GM18868 (cell line): ENCODE data around the gene GCNA.
"Not testable (repeated sequence)": the region's sequence is repeated elsewhere in the genome, so short reads cannot be mapped to it uniquely, and the experiment has no call there.

Experiments
- ATAC-seq: cut with Tn5 transposase; IDR thresholded peaks from one replicate; pipeline ENCODE4 v1.9.1; 2021; ENCODE audit warnings: mild to moderate bottlenecking, moderate library complexity; ENCODE audit not compliant: unreplicated experiment

Gene GCNA

GRCh38 chrX:71556036-71556435, 22.2 kb upstream of the GCNA start:
- no peak for ATAC-seq

GRCh38 chrX:71558920-71559319, 19.3 kb upstream of the GCNA start:
- ATAC-seq: no peak

DNA sequence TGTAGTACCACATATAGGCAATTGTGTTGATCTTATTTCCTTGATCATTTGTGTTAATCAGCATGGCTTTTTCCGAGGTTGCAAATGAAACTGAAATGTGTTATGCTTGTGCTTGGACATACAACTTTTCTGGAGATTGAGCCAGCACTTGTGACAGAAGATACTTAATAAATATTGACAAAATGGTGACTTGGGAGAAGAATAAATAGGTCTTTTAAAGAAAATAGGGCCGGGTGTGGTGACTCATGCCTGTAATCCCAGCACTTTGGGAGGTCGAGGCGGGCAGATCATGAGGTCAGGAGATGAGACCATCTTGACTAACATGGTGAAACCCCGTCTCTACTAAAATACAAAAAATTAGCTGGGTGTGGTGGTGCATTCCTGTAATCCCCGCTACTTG, 18.5 kb upstream of the GCNA start:
- ATAC-seq: not testable (repeated sequence)

GRCh38 chrX:71563921-71564320, 14.3 kb upstream of the GCNA start:
- no peak for ATAC-seq

- no peak for ATAC-seq
Observed at GRCh38 chrX:71565474-71566041, 12.7 kb upstream of the GCNA start.

DNA sequence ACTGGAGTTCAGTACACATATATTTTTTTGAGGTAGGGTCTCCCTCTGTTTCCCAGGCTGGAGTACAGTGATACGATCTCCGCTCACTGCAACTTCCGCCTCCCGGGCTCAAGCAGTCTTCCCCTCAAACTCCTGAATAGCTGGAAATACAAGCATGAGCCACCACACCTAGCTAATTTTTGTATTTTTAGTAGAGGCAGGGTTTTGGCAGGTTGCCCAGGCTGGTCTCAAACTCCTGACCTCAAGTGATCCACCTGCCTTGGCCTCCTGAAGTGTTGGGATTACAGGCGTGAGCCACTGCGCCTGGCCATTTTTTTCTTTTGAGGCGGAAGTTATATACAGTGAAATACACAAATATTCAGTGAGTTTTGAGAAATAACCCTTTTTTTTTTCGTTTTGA, 6.8 kb upstream of the GCNA start:
- not testable (repeated sequence) for ATAC-seq

DNA sequence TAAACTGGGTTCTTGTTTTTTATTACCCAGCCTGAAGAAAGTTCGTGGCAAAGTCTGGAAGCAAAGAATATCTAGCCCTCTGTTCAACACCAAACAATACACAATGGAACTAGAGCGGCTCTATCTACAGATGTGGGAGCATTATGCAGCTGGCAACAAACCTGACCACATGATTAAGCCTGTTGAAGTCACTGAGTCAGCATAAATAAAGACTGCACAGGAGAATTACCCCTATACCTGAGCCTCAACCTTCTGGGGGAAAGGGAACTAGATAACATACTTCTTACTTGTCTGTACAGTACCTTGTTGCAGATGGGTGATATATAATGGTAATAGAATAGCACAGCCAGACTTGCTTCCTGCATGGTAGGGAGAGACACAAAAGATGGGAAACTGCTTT, 4.6 kb upstream of the GCNA start:
- ATAC-seq: no peak

GRCh38 chrX:71577682-71578081, 555 bp upstream of the GCNA start:
- no peak for ATAC-seq

- ATAC-seq: no peak
Observed at GRCh38 chrX:71579136-71579989, 1.1 kb downstream of the GCNA start.

DNA sequence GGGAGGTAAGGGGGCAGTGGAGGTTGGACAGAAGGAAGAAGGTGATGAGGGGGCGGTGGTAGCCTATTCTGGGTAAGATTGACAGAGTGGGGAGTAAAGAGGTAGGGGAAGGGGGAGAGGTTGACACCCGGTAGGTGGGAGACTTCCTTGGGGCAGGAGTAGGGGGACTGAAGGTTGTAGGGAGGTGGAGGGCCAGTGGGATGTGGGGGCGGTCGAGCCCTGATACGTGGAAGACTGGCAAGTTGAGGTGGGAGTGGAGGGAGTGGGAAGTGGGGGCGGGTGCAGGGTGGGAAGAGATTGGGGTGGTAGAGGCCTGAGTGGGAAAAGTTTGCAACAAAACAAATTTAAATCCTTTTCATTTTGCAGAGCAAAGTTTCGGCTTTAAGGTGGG, 1.7 kb downstream of the GCNA start:
- no peak for ATAC-seq

- no peak for ATAC-seq
Observed at GRCh38 chrX:71581210-71581609, 3.0 kb downstream of the GCNA start.

DNA sequence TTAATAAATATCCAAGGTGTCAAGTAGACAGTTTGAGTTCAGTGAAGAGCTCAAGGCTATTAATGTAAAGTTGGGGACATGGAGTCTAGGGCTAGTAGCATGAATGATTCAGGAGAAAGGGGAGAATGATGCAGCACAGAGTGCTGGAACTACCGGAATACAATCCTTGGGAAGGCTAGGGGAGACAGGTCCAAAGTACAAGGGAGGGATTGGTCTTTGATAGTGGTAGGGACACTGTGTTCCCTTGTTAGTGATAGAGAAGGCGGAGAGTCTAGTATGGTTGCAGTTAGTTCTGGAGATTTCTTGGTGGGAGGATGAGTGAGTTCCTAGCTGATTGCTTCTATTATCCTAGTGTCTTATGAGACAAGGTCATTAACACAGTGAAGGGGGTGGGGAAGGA, 8.7 kb downstream of the GCNA start:
- no peak for ATAC-seq

DNA sequence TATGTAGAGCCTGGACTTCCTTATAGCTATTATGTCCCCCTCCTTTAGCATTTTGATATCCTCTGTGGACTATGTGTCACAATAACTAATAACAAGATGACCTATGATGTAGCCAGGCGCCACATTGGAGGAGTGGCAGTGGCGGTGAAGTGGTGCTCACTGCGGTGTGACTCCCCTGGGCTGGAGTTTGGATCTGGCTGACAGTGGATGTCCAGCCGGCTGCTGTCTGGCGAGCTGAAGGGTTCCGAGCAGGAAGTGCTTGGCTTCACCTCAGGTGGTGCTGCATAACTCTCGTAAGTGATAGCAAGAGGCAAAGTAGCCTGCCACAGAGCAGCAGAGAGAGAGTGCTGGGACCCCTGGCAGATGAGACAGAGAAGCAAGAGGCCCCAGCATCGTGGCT, 15.0 kb downstream of the GCNA start:
- ATAC-seq: not testable (repeated sequence)

DNA sequence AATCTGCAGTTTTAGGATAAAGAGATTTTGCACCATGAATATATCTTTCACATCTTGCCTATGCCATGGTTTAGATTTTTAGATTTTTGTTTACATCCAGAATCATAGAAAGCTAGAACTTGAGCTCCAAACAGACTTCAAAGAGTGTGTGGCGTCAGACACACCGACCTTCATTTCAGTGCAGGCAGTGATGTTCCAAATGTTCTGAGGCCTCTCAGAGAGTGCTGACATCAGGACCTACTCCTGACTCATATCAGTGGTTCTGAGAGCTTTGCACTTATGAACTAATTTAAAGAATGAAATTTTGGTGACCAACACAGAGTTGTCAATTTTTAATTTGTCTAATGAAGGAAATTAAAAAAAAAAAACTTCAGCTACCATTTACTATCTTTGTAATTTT, 21.7 kb downstream of the GCNA start:
- ATAC-seq: no peak

GRCh38 chrX:71603618-71604017, 25.4 kb downstream of the GCNA start:
- no peak for ATAC-seq

DNA sequence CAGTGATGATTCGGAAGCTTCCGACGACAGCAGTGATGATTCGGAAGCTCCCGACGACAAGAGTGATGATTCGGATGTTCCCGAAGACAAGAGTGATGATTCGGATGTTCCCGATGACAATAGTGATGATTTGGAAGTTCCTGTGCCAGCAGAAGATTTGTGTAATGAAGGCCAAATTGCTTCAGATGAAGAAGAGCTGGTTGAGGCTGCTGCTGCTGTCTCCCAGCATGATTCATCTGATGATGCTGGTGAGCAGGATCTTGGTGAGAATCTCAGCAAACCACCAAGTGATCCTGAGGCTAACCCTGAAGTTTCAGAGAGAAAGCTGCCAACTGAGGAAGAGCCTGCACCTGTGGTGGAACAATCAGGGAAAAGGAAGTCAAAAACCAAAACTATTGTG, 25.9 kb downstream of the GCNA start:
- no peak for ATAC-seq

DNA sequence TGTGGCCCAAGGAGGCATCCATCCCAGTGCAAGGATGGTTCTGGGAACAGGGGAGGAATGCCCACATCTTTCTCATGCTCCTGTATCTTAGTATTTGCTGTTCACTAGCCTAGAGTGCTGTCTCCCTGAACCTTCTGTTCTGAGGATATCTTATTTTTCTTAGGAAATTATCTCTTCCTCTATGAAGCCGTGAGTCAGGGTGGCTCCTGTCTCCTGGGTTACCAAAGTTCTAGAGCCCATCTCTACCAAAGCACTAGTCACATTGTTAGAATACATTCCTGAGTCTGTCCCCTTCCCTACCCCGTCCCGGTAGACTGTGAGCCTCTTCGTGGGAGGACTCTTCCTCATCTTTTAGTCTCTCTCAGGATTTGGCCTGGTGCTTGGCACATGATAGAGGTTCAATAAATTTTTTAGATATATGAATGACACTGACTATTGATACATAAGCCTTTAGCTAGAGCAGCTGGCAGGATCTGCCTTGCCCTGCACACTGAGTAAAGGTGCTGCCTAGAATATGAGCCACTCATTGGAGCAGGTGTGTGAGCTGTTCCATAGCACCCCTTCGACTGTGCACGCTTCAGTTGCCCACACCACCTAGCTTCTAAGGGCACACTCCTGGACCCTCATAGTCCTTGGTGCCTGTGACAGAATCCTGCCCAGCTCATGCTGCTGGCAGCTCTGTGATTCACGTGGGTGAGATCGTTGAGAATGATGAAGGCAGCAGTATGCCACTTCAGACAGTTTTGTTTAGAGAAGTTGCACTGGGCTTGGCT, 26.7 kb downstream of the GCNA start:
- ATAC-seq: no peak

GRCh38 chrX:71606536-71607216, 28.4 kb downstream of the GCNA start:
- ATAC-seq: no peak

GRCh38 chrX:71607488-71607887, 29.3 kb downstream of the GCNA start:
- ATAC-seq: no peak

- no peak for ATAC-seq
Observed at GRCh38 chrX:71609095-71609750, 31.0 kb downstream of the GCNA start.

DNA sequence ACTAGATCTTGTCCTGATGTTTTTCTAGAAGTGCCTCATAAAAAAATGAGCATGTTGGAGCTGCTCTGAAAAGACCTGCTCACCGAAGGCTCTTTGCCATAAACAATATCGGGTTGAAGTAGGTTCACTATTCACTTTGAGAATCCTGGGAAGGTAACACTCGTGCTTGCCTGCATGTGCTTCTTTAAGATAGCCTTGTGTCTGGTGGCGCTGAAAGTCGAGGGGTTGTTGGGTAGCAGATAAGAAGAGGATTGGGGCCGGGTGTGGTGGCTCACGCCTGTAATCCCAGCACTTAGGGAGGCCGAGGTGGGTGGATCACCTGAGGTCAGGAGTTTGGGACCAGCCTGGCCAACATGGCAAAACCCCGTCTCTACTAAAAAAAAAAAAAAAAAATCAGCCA, 33.5 kb downstream of the GCNA start:
- not testable (repeated sequence) for ATAC-seq
